HepG2 (cell line): ENCODE results near the gene NGDN. TPM values are rescaled to one million over a fixed set of nuclear protein-coding genes. Genes with fewer than 3 reads are reported as not detected.

Experiments used
- CCDC6 ChIP-seq: sonication (generic); formaldehyde crosslinking; IDR thresholded peaks from 2 replicates; pipeline ENCODE4 v1.8.1; 2022; ENCODE audit warnings: mild to moderate bottlenecking, missing genetic modification reagents, moderate library complexity
- EHMT2 ChIP-seq: fragments of 200-600 bp; sonication (generic); IDR thresholded peaks from 2 replicates; pipeline ENCODE4 v1.7.0; 2017; ENCODE audit warnings: antibody characterized with exemption, low read depth, low read length, borderline replicate concordance
- GABPA ChIP-seq, 2 experiments: IDR thresholded peaks; 2 replicates each; pipeline ENCODE4 v1.6.1; 2011 to 2016; ENCODE audit warnings: low read depth in 2 of 2, low read length in 1 of 2, missing biosample characterization in 1 of 2, missing genetic modification characterization in 1 of 2
- HHEX ChIP-seq: IDR thresholded peaks from 2 replicates; pipeline ENCODE4 v1.6.1; 2016; ENCODE audit warnings: control low read depth
- HMG20B ChIP-seq: conservative IDR thresholded peaks from 2 replicates; pipeline ENCODE4 v1.6.1; 2016; ENCODE audit warnings: missing genetic modification reagents, missing compliant biosample characterization
- HNF4G ChIP-seq, 2 experiments: sonication (generic) in 1 of 2; formaldehyde crosslinking in 1 of 2; IDR thresholded peaks; 2 replicates each; pipeline versions ENCODE4 v1.4.0 to v1.6.1; 2011 to 2020; ENCODE audit warnings: borderline replicate concordance in 2 of 2, low read depth in 2 of 2, mild to moderate bottlenecking in 2 of 2, low read length in 1 of 2, missing genetic modification reagents in 1 of 2, moderate library complexity in 1 of 2
- JARID2 ChIP-seq: sonication (generic); formaldehyde crosslinking; IDR thresholded peaks from 2 replicates; pipeline ENCODE4 v1.8.1; 2023; ENCODE audit warnings: missing genetic modification reagents, inconsistent platforms; ENCODE audit not compliant: insufficient replicate concordance
- KDM2A ChIP-seq: sonication (generic); formaldehyde crosslinking; IDR thresholded peaks from 2 replicates; pipeline ENCODE4 v1.4.0; 2020; ENCODE audit warnings: low read depth, missing genetic modification reagents, borderline replicate concordance
- MIXL1 ChIP-seq: IDR thresholded peaks from 2 replicates; pipeline ENCODE4 v1.6.1; 2016
- NFYC ChIP-seq: IDR thresholded peaks from 2 replicates; pipeline ENCODE4 v1.6.1; 2016; ENCODE audit warnings: missing genetic modification reagents, missing compliant biosample characterization
- SALL1 ChIP-seq: sonication (generic); formaldehyde crosslinking; IDR thresholded peaks from 2 replicates; pipeline ENCODE4 v1.8.0; 2022; ENCODE audit warnings: mild to moderate bottlenecking, missing genetic modification reagents
- SKI ChIP-seq: fragments of 450-650 bp; IDR thresholded peaks from one replicate; pipeline ENCODE4 v1.6.1; 2018; ENCODE audit warnings: mild to moderate bottlenecking; ENCODE audit not compliant: partially characterized antibody
- SOX6 ChIP-seq, 2 experiments: fragments of 450-650 bp in 1 of 2; sonication (generic) in 1 of 2; formaldehyde crosslinking in 1 of 2; IDR thresholded peaks; 2 replicates each; pipeline versions ENCODE4 v1.4.0 to v1.6.1; 2017 to 2020; ENCODE audit warnings: antibody characterized with exemption in 1 of 2, mild to moderate bottlenecking in 1 of 2, missing genetic modification reagents in 1 of 2
- ZNF205 ChIP-seq: IDR thresholded peaks from 2 replicates; pipeline ENCODE4 v1.6.1; 2018; ENCODE audit warnings: missing biosample characterization, missing genetic modification reagents
- ZNF383 ChIP-seq: sonication (generic); formaldehyde crosslinking; IDR thresholded peaks from 2 replicates; pipeline ENCODE4 v1.4.0; 2020; ENCODE audit warnings: missing genetic modification reagents, mild to moderate bottlenecking, borderline replicate concordance
- ZNF556 ChIP-seq: sonication (generic); formaldehyde crosslinking; IDR thresholded peaks from 2 replicates; pipeline ENCODE4 v1.4.0; 2020; ENCODE audit warnings: mild to moderate bottlenecking, missing genetic modification reagents, borderline replicate concordance
- ZNF747 ChIP-seq: sonication (generic); formaldehyde crosslinking; IDR thresholded peaks from 2 replicates; pipeline ENCODE4 v1.8.1; 2023; ENCODE audit warnings: missing genetic modification reagents, mild to moderate bottlenecking, borderline replicate concordance
- ZZZ3 ChIP-seq: sonication (generic); formaldehyde crosslinking; IDR thresholded peaks from 2 replicates; pipeline ENCODE4 v1.4.0; 2020; ENCODE audit warnings: missing genetic modification reagents, mild to moderate bottlenecking, borderline replicate concordance
- polyA plus RNA-seq, 8 experiments: library from polyadenylated mRNA; depleted of rRNA in 3 of 8; stranded (reverse) in 7 of 8; unstranded in 1 of 8; fragments of >200 nt; fragmentation: Illumina TruSeq in 4 of 8; extraction: Trizol in 4 of 8; gene quantifications; 2 replicates each; pipeline versions ENCODE4 v1.2.1 to v1.2.3, GENCODE V29; 2011 to 2016; ENCODE audit warnings: low read depth in 4 of 8, missing spikeins in 1 of 8, mixed read lengths in 1 of 8; ENCODE audit not compliant: insufficient read depth in 1 of 8
- total RNA-seq, 5 experiments: library from RNA; depleted of rRNA; stranded (reverse); fragments of >200 nt; fragmentation: Illumina TruSeq; extraction: Trizol; gene quantifications; 2 replicates each; pipeline ENCODE4 v1.2.3, GENCODE V29; 2016; ENCODE audit warnings: low read depth in 1 of 5
- TF ChIP-seq, protein P1 (sequence below): IDR thresholded peaks from 2 replicates; pipeline ENCODE4 v1.6.1; 2016; ENCODE audit warnings: missing genetic modification reagents, missing compliant biosample characterization
- TF ChIP-seq, protein P2 (sequence below): sonication (generic); formaldehyde crosslinking; IDR thresholded peaks from 2 replicates; pipeline ENCODE4 v1.8.0; 2022; ENCODE audit warnings: missing genetic modification reagents, mild to moderate bottlenecking, moderate library complexity, borderline replicate concordance
- TF ChIP-seq, protein P3 (sequence below): sonication (generic); formaldehyde crosslinking; IDR thresholded peaks from 2 replicates; pipeline ENCODE4 v1.4.0; 2020; ENCODE audit warnings: mild to moderate bottlenecking, missing genetic modification reagents, borderline replicate concordance

Gene NGDN
- total and polyA plus RNA-seq, 2 of the 13 experiments (the other 11 are each of a cell fraction or from before 2014, with no cell fraction given): 154 to 216 TPM

DNA sequence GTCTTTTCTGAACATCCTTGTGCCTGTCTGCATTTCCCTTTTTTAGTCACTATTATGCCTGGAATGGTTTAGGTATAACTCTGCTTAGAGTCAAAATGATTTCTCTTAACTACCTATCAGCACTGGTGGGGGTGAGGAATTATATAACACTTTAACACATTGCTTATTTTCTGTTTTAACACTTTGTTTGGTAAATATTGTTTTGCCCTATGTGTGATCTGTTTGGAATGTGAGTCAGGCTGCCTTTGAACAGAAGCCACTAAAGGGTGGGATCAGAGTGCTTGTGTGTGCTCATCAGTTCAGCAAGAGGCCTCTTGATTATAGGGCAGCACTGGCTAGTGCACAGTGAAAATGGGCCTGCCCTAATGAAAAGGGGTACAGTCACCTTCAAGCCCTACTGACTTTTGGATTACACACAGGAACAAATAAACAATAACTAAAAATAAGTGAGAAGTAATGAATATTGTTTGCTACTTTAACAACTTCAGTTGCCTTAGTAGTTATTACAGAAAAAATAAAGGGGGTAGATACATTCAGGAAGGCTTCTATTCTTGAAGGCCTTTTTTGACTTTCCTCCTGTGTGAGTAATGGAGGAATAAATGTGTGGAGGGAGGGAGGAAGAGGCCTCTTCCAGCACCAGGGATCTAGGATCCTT is 23.2 kb downstream of the NGDN start (continued):
- peak; percentile 25; the same call in 1 of the 2 replicates for TF ChIP-seq HNF4G (IDR thresholded peaks at IDR 0.05; ENCODE audit: borderline replicate concordance, low read depth, low read length)
- TF ChIP-seq HNF4G (CRISPR knock-in tag; IDR thresholded peaks at IDR 0.05; ENCODE audit: borderline replicate concordance, low read depth): no peak
- peak; percentile 89 for TF ChIP-seq MIXL1 (CRISPR knock-in tag)
- TF ChIP-seq, protein P1, sequence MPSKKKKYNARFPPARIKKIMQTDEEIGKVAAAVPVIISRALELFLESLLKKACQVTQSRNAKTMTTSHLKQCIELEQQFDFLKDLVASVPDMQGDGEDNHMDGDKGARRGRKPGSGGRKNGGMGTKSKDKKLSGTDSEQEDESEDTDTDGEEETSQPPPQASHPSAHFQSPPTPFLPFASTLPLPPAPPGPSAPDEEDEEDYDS (CRISPR knock-in tag): peak; percentile 69
- TF ChIP-seq EHMT2: no peak
- TF ChIP-seq HHEX (CRISPR knock-in tag): peak; percentile 94
- no peak for TF ChIP-seq SOX6 (IDR thresholded peaks at IDR 0.05)
- TF ChIP-seq SOX6 (CRISPR knock-in tag; IDR thresholded peaks at IDR 0.05): peak; percentile 67; the same call in 1 of the 2 replicates
- TF ChIP-seq KDM2A (CRISPR knock-in tag): no peak
- TF ChIP-seq, protein P2, sequence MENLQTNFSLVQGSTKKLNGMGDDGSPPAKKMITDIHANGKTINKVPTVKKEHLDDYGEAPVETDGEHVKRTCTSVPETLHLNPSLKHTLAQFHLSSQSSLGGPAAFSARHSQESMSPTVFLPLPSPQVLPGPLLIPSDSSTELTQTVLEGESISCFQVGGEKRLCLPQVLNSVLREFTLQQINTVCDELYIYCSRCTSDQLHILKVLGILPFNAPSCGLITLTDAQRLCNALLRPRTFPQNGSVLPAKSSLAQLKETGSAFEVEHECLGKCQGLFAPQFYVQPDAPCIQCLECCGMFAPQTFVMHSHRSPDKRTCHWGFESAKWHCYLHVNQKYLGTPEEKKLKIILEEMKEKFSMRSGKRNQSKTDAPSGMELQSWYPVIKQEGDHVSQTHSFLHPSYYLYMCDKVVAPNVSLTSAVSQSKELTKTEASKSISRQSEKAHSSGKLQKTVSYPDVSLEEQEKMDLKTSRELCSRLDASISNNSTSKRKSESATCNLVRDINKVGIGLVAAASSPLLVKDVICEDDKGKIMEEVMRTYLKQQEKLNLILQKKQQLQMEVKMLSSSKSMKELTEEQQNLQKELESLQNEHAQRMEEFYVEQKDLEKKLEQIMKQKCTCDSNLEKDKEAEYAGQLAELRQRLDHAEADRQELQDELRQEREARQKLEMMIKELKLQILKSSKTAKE: peak; percentile 28; the same call in 1 of the 2 replicates
- peak; percentile 79 for TF ChIP-seq SALL1
- 0 out of 2 replicates have a peak, but pooled peaks have one; percentile 18 for TF ChIP-seq NFYC
- TF ChIP-seq, protein P3, sequence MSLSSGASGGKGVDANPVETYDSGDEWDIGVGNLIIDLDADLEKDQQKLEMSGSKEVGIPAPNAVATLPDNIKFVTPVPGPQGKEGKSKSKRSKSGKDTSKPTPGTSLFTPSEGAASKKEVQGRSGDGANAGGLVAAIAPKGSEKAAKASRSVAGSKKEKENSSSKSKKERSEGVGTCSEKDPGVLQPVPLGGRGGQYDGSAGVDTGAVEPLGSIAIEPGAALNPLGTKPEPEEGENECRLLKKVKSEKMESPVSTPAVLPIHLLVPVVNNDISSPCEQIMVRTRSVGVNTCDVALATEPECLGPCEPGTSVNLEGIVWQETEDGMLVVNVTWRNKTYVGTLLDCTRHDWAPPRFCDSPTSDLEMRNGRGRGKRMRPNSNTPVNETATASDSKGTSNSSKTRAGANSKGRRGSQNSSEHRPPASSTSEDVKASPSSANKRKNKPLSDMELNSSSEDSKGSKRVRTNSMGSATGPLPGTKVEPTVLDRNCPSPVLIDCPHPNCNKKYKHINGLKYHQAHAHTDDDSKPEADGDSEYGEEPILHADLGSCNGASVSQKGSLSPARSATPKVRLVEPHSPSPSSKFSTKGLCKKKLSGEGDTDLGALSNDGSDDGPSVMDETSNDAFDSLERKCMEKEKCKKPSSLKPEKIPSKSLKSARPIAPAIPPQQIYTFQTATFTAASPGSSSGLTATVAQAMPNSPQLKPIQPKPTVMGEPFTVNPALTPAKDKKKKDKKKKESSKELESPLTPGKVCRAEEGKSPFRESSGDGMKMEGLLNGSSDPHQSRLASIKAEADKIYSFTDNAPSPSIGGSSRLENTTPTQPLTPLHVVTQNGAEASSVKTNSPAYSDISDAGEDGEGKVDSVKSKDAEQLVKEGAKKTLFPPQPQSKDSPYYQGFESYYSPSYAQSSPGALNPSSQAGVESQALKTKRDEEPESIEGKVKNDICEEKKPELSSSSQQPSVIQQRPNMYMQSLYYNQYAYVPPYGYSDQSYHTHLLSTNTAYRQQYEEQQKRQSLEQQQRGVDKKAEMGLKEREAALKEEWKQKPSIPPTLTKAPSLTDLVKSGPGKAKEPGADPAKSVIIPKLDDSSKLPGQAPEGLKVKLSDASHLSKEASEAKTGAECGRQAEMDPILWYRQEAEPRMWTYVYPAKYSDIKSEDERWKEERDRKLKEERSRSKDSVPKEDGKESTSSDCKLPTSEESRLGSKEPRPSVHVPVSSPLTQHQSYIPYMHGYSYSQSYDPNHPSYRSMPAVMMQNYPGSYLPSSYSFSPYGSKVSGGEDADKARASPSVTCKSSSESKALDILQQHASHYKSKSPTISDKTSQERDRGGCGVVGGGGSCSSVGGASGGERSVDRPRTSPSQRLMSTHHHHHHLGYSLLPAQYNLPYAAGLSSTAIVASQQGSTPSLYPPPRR (CRISPR knock-in tag): peak; percentile 95
- no peak for TF ChIP-seq ZNF383 (CRISPR knock-in tag)
- TF ChIP-seq ZNF747 (CRISPR knock-in tag): no peak
- TF ChIP-seq HMG20B (CRISPR knock-in tag): peak; percentile 81; the same call in 1 of the 2 replicates
- TF ChIP-seq SKI: no peak
- TF ChIP-seq ZNF205 (CRISPR knock-in tag): peak; percentile 79; the same call in 1 of the 2 replicates
- no peak for TF ChIP-seq GABPA (IDR thresholded peaks at IDR 0.05; ENCODE audit: low read depth, low read length)
- 0 out of 2 replicates have a peak, but pooled peaks have one; percentile 32 for TF ChIP-seq GABPA (CRISPR knock-in tag; IDR thresholded peaks at IDR 0.05; ENCODE audit: low read depth)
- no peak for TF ChIP-seq ZZZ3 (CRISPR knock-in tag)
- TF ChIP-seq CCDC6 (CRISPR knock-in tag): peak; percentile 76; the same call in 1 of the 2 replicates
- no peak for TF ChIP-seq ZNF556
- TF ChIP-seq JARID2: no peak
